GM12878 (cell line): ENCODE measurements around the gene MYO1E. TPM values are rescaled to one million over a fixed set of nuclear protein-coding genes. Genes with fewer than 3 reads are reported as not detected.
A peak's percentile ranks its signal among the peaks of the same experiment; 100 is the strongest.
"Not testable (repeated sequence)": the region's sequence is repeated elsewhere in the genome, so short reads cannot be mapped to it uniquely, and the experiment has no call there.

ENCODE experiments used
- ATAC-seq: fragments of 200-7000 bp; cut with Tn5 transposase; 3 replicates; pipeline ENCODE4 v1.9.1; 2020; ENCODE audit warnings: mild to moderate bottlenecking, moderate library complexity
- BruUV-seq: library from RNA; stranded (reverse); fragments of 400-500 nt; replicated peaks from 2 replicates; lab custom pipeline; 2021; lab: Mats Ljungman, UMichigan
- CTCF ChIA-PET: fragments of 300-600 bp; sonication (Branson Sonifier 250); formaldehyde crosslinking; extraction: SDS; loops from one replicate; lab custom pipeline; 2021; ENCODE audit warnings: inconsistent platforms; lab: Yijun Ruan, JAX
- POLR2A ChIA-PET: fragments of 350-600 bp; formaldehyde crosslinking; extraction: SDS; loops from one replicate; lab custom pipeline; 2021; ENCODE audit warnings: inconsistent platforms; lab: Charles Lee
- RAD21 ChIA-PET: fragments of 300-600 bp; sonication (Branson Sonifier 250); formaldehyde crosslinking; loops from one replicate; lab custom pipeline; 2023; ENCODE audit warnings: antibody characterized with exemption; ENCODE audit not compliant: unreplicated experiment; lab: Charles Lee
- SMC1A ChIA-PET: fragments of 300-600 bp; sonication (Branson Sonifier 250); formaldehyde crosslinking; loops from one replicate; lab custom pipeline; 2023; ENCODE audit not compliant: unreplicated experiment, uncharacterized antibody; lab: Charles Lee
- DNase-seq: peaks from one replicate; pipeline ENCODE4 v3.0.0-alpha.2; 2011; ENCODE audit warnings: low read depth, low spot score
- FAIRE-seq: peaks from 3 replicates; lab custom pipeline; 2011; peaks lifted over from hg19 to GRCh38; lab: Jason Lieb, UNC
- H2AFZ ChIP-seq: 2 replicates; pipeline ENCODE4 v1.6.0; 2011; ENCODE audit warnings: low read depth, low read length, control low read depth; ENCODE audit not compliant: control insufficient read depth
- H3K27ac ChIP-seq: 2 replicates; pipeline ENCODE4 v1.5.1; 2011; ENCODE audit warnings: control low read depth; ENCODE audit not compliant: control insufficient read depth, insufficient read depth
- H3K27me3 ChIP-seq, 2 experiments: replicated peaks in 1 of 2; 2 replicates each; pipeline versions ENCODE4 v1.6.0 to v1.6.1; 2011; ENCODE audit warnings: low read length in 1 of 2; ENCODE audit not compliant: control insufficient read depth in 2 of 2, insufficient read depth in 2 of 2
- H3K36me3 ChIP-seq, 2 experiments: 2 replicates each; pipeline ENCODE4 v1.5.1; 2011; ENCODE audit warnings: low read length in 1 of 2; ENCODE audit not compliant: control insufficient read depth in 2 of 2, insufficient read depth in 2 of 2
- H3K4me1 ChIP-seq: 2 replicates; pipeline ENCODE4 v1.6.1; 2011; ENCODE audit warnings: mild to moderate bottlenecking, low read length, moderate library complexity, mixed read lengths; ENCODE audit not compliant: control insufficient read depth, insufficient read depth
- H3K4me2 ChIP-seq: 2 replicates; pipeline ENCODE4 v1.6.0; 2011; ENCODE audit warnings: control low read depth; ENCODE audit not compliant: control insufficient read depth, insufficient read depth
- H3K4me3 ChIP-seq: fragments of 200-600 bp; sonication (generic); 2 replicates; pipeline ENCODE4 v1.5.1; 2016
- H3K79me2 ChIP-seq: 2 replicates; pipeline ENCODE4 v1.6.0; 2011; ENCODE audit warnings: low read length; ENCODE audit not compliant: control insufficient read depth, insufficient read depth
- H3K9ac ChIP-seq: 2 replicates; pipeline ENCODE4 v1.8.0; 2011; ENCODE audit warnings: low read length, control low read depth, mixed read lengths; ENCODE audit not compliant: control insufficient read depth, insufficient read depth
- H3K9me3 ChIP-seq: replicated peaks from 3 replicates; pipeline ENCODE4 v1.5.1; 2011; ENCODE audit warnings: mild to moderate bottlenecking, low read length; ENCODE audit not compliant: control insufficient read depth, insufficient read depth
- H4K20me1 ChIP-seq: 2 replicates; pipeline ENCODE4 v1.6.0; 2011; ENCODE audit not compliant: control insufficient read depth, insufficient read depth
- E2F8 ChIP-seq: fragments of 450-650 bp; IDR thresholded peaks from 2 replicates; pipeline ENCODE4 v1.6.1; 2018; ENCODE audit warnings: mild to moderate bottlenecking, low read depth, moderate library complexity; ENCODE audit not compliant: partially characterized antibody
- HDGF ChIP-seq: fragments of 450-650 bp; IDR thresholded peaks from 2 replicates; pipeline ENCODE4 v1.6.1; 2016; ENCODE audit warnings: antibody characterized with exemption
- SREBF2 ChIP-seq: IDR thresholded peaks from 2 replicates; pipeline ENCODE4 v1.6.1; 2012; ENCODE audit warnings: mild to moderate bottlenecking, low read length
- STAT1 ChIP-seq: fragments of 450-650 bp; conservative IDR thresholded peaks from 2 replicates; pipeline ENCODE4 v1.6.1; 2014; ENCODE audit warnings: antibody characterized with exemption, mild to moderate bottlenecking
- TBL1XR1 ChIP-seq: IDR thresholded peaks from 2 replicates; pipeline ENCODE4 v1.6.1; 2012; ENCODE audit warnings: low read depth, low read length, improper control_type of control experiment
- WRNIP1 ChIP-seq: IDR thresholded peaks from 2 replicates; pipeline ENCODE4 v1.6.1; 2011; ENCODE audit warnings: low read depth, low read length, improper control_type of control experiment, borderline replicate concordance
- ZNF207 ChIP-seq: fragments of 450-650 bp; IDR thresholded peaks from 2 replicates; pipeline ENCODE4 v1.6.1; 2014; ENCODE audit warnings: antibody characterized with exemption, mild to moderate bottlenecking, borderline replicate concordance
- WGBS: methylation state at CpG from one replicate; pipeline ENCODE4 v1.1.6; 2016; ENCODE audit warnings: low lambda C conversion rate; ENCODE audit not compliant: insufficient replicate concordance, insufficient coverage; ENCODE audit errors: missing lambda C conversion rate; 5-methylcytosine and 5-hydroxymethylcytosine counted together
- in situ Hi-C: fragments of 300-500 bp; cut with MboI; formaldehyde crosslinking; loops from 9 replicates; pipeline ENCODE4 v1.14.3; 2018; ENCODE audit warnings: mixed read lengths
- intact Hi-C: fragments of 100-400 bp; cut with micrococcal nuclease; formaldehyde crosslinking; loops from one replicate; pipeline ENCODE4 v1.14.2; 2022; ENCODE audit not compliant: unreplicated experiment
- polyA plus RNA-seq, 11 experiments: library from polyadenylated mRNA; depleted of rRNA in 4 of 11; unstranded in 6 of 11; stranded (reverse) in 5 of 11; fragments of >200 nt; fragmentation: Nextera tagmentation in 4 of 11; fragmentation: Illumina TruSeq in 1 of 11; extraction: Ambion mirVana in 4 of 11; extraction: Trizol in 1 of 11; gene quantifications; 1 replicate in 1 of 11; 2 replicates in 10 of 11; pipeline versions ENCODE4 v1.2.1 to v1.2.3, GENCODE V29; 2011 to 2016; ENCODE audit warnings: inconsistent platforms in 2 of 11, missing spikeins in 2 of 11, low read depth in 1 of 11
- total RNA-seq, 4 experiments: library from RNA; depleted of rRNA in 3 of 4; stranded (reverse); fragments of >200 nt in 3 of 4; fragmentation: Illumina TruSeq in 1 of 4; extraction: Trizol in 1 of 4; gene quantifications; 2 replicates each; pipeline versions ENCODE4 v1.2.1 to v1.2.3, GENCODE V29; 2013 to 2021
- TF ChIP-seq, protein P1 (sequence below): IDR thresholded peaks from 2 replicates; pipeline ENCODE4 v1.6.1; 2012; ENCODE audit warnings: low read depth, low read length, improper control_type of control experiment

Gene MYO1E
- total and polyA plus RNA-seq, 10 of the 15 experiments (the other 5 are each of a cell fraction or from before 2014, with no cell fraction given) = 10.3 to 266 (median 64.9) TPM

GRCh38 chr15:59162080-59162479 lies 210.6 kb downstream of the MYO1E start:
- BruUV-seq, H3K9ac ChIP-seq, H3K79me2 ChIP-seq, H3K27me3 ChIP-seq, H4K20me1 ChIP-seq, POLR2A ChIA-PET, ATAC-seq, in situ Hi-C loops, H2AFZ ChIP-seq, H3K27ac ChIP-seq, H3K4me2 ChIP-seq, DNase-seq, FAIRE-seq, H3K9me3 ChIP-seq, H3K4me1 ChIP-seq, H3K4me3 ChIP-seq: not testable (repeated sequence)
- 97% methylated on average over 8 of the region's 8 CpGs for WGBS
- peaks cover 9 to 61% of the 10 kb centered on the region in 2 experiments for H3K36me3 ChIP-seq
- CTCF ChIA-PET = interaction anchor here (0.9 to 1.8 kb wide), 19 partner anchors 8 to 367 kb away, joined by 3 to 6 read pairs (median 4); no protein-coding TSS in a partner anchor
- SMC1A ChIA-PET = interaction anchor here (0.6 to 3.1 kb wide), 14 partner anchors 8 to 345 kb away, joined by 3 to 15 read pairs (median 3); no protein-coding TSS in a partner anchor
- intact Hi-C loops = loop anchor here (5.0 kb wide), 1 partner anchor 330 kb away; no protein-coding TSS in a partner anchor
- RAD21 ChIA-PET = interaction anchor here (1.4 to 1.9 kb wide), 4 partner anchors 182 to 332 kb away, joined by 5 to 8 read pairs (median 6); no protein-coding TSS in a partner anchor

- Histone ChIP-seq H3K4me3 (no peak overlapping the region), H3K4me1 (no peaks in the 10 kb centered on the region), H3K79me2 (no peaks in the 10 kb centered on the region), H3K27ac (no peak overlapping the region), H4K20me1 (no peaks in the 10 kb centered on the region), H2AFZ (no peak overlapping the region), H3K4me2 (no peak overlapping the region), H3K27me3 (no peaks in the 10 kb centered on the region), H3K9ac (no peak overlapping the region), H3K9me3 (no peaks in the 10 kb centered on the region; the same call in 2 of the 3 replicates), H3K36me3 (peaks cover 9 to 53% of the 10 kb centered on the region in 2 experiments)
- ATAC-seq (peak; percentile 74), DNase-seq (no peak), FAIRE-seq (no peak)
- intact Hi-C loops = loop anchor here (5.0 kb wide), 1 partner anchor 331 kb away; no protein-coding TSS in a partner anchor
- ChIA-PET CTCF (interaction anchor here (0.9 to 1.8 kb wide), 16 partner anchors 8 to 368 kb away, joined by 3 to 6 read pairs (median 4); no protein-coding TSS in a partner anchor), POLR2A (no interaction called here), SMC1A (interaction anchor here (0.9 to 3.1 kb wide), 8 partner anchors 9 to 346 kb away, joined by 3 to 15 read pairs (median 3); no protein-coding TSS in a partner anchor), RAD21 (interaction anchor here (1.0 to 1.9 kb wide), 5 partner anchors 129 to 333 kb away, joined by 3 to 8 read pairs (median 6); no protein-coding TSS in a partner anchor)
- no TSS peak for BruUV-seq
- 91% methylated on average over 23 of the region's 23 CpGs for WGBS
- in situ Hi-C loops = no loop called here
- TF ChIP-seq, protein P1, sequence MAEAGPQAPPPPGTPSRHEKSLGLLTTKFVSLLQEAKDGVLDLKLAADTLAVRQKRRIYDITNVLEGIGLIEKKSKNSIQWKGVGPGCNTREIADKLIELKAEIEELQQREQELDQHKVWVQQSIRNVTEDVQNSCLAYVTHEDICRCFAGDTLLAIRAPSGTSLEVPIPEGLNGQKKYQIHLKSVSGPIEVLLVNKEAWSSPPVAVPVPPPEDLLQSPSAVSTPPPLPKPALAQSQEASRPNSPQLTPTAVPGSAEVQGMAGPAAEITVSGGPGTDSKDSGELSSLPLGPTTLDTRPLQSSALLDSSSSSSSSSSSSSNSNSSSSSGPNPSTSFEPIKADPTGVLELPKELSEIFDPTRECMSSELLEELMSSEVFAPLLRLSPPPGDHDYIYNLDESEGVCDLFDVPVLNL = no peak
- no peak for TF ChIP-seq STAT1
- no peak for TF ChIP-seq E2F8
- no peak for TF ChIP-seq WRNIP1
- TF ChIP-seq ZNF207 = no peak
- TF ChIP-seq HDGF = no peak
- no peak for TF ChIP-seq SREBF2
- TF ChIP-seq TBL1XR1 = no peak
Measured at GRCh38 chr15:59160880-59161593, 211.6 kb downstream of the MYO1E start.
